Measurements from ENCODE around the gene PUS1.

DNA sequence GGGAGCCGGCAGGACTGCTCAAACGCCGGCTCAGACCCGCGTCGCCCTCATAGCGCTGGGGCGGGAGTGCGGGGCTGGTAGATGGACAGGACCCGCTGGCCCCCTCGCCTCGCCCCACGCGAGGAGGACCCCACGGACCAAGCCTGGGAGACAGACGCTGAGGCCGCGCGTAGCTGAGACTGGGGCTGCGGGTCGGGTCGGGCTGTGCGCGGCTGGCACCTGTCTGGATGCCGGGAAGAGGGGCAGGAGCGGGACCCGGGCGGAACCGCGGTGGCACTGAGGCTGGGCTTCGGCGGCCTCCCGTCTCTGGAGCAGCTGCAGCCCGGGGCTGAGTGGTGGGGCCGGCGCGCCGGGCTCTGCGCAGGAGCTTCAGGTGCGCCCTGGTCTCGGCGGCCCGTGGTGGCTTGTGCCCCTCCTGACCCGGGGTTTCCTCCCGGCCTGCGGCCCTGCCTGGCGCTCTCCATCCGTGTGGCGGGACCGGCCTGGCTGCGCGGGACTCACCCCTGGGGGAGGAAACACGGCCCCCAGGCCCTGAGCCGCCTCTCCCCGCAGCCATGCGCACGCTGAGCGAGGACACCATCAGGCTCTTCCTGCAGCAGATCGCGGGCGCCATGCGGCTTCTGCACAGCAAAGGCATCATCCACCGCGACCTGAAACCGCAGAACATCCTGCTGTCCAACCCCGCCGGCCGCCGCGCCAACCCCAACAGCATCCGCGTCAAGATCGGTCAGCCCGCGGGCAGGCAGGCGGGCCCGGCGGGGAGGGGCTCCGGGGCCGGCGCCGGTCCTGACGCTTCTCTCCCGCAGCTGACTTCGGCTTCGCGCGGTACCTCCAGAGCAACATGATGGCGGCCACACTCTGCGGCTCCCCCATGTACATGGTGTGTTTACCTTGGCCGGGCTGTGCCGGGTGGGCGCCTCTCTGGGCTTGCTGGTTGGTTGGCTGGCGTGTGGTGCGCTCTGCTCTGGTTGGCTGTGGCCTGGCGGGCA is 20.7 kb upstream of the PUS1 start:
- TF ChIP-seq, protein P1, sequence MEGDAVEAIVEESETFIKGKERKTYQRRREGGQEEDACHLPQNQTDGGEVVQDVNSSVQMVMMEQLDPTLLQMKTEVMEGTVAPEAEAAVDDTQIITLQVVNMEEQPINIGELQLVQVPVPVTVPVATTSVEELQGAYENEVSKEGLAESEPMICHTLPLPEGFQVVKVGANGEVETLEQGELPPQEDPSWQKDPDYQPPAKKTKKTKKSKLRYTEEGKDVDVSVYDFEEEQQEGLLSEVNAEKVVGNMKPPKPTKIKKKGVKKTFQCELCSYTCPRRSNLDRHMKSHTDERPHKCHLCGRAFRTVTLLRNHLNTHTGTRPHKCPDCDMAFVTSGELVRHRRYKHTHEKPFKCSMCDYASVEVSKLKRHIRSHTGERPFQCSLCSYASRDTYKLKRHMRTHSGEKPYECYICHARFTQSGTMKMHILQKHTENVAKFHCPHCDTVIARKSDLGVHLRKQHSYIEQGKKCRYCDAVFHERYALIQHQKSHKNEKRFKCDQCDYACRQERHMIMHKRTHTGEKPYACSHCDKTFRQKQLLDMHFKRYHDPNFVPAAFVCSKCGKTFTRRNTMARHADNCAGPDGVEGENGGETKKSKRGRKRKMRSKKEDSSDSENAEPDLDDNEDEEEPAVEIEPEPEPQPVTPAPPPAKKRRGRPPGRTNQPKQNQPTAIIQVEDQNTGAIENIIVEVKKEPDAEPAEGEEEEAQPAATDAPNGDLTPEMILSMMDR (conservative IDR thresholded peaks at IDR 0.05; ENCODE audit: low read depth, low read length) = no peak
- TF ChIP-seq POLR2A (IDR thresholded peaks at IDR 0.05; ENCODE audit: low read depth, low read length) = no peak
- TF ChIP-seq, protein P2, sequence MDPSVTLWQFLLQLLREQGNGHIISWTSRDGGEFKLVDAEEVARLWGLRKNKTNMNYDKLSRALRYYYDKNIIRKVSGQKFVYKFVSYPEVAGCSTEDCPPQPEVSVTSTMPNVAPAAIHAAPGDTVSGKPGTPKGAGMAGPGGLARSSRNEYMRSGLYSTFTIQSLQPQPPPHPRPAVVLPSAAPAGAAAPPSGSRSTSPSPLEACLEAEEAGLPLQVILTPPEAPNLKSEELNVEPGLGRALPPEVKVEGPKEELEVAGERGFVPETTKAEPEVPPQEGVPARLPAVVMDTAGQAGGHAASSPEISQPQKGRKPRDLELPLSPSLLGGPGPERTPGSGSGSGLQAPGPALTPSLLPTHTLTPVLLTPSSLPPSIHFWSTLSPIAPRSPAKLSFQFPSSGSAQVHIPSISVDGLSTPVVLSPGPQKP (IDR thresholded peaks at IDR 0.05; ENCODE audit: borderline replicate concordance, low read depth, low read length) = no peak
- TF ChIP-seq RAD21 (IDR thresholded peaks at IDR 0.05; ENCODE audit: low read length) = no peak
- TF ChIP-seq FOS (IDR thresholded peaks at IDR 0.05; ENCODE audit: low read depth, low read length) = no peak
- TF ChIP-seq MAFK (IDR thresholded peaks at IDR 0.05; ENCODE audit: low read depth, low read length) = no peak
- TF ChIP-seq CEBPB (IDR thresholded peaks at IDR 0.05; ENCODE audit: low read depth, low read length) = no peak

Measured in IMR-90 (cell line).